Stomach (tissue), 9 donors: ENCODE results near the gene SAXO1. TPM values are rescaled to one million over a fixed set of nuclear protein-coding genes. Genes with fewer than 3 reads are reported as not detected.

ENCODE experiments used
- DNase-seq, 2 donors: peaks; one replicate each; pipeline versions ENCODE4 v3.0.0 to v3.0.0-alpha.2; 2013 to 2019
- H3K27ac ChIP-seq, 5 donors: fragments of 200-600 bp in 4 of 5; sonication (generic) in 4 of 5; one replicate each; pipeline ENCODE4 v1.5.1; 2013 to 2019; ENCODE audit warnings: mild to moderate bottlenecking in 1 of 5, moderate library complexity in 1 of 5
- H3K27me3 ChIP-seq, 3 donors: fragments of 200-600 bp; sonication (generic); one replicate each; pipeline ENCODE4 v1.5.1; 2017 to 2019; ENCODE audit warnings: mixed run types in 1 of 3
- H3K36me3 ChIP-seq, 4 donors: fragments of 200-600 bp; sonication (generic); 1 replicate in 3 of 4; 2 replicates in 1 of 4; pipeline ENCODE4 v1.5.1; 2016 to 2019
- H3K4me1 ChIP-seq, 4 donors: fragments of 200-600 bp; sonication (generic); one replicate each; pipeline ENCODE4 v1.5.1; 2016 to 2019
- H3K4me3 ChIP-seq, 4 donors: fragments of 200-600 bp; sonication (generic) in 3 of 4; one replicate each; pipeline ENCODE4 v1.5.1; 2016 to 2019; ENCODE audit warnings: mild to moderate bottlenecking in 1 of 4
- H3K9me3 ChIP-seq, 4 donors: fragments of 200-600 bp; sonication (generic); one replicate each; pipeline ENCODE4 v1.5.1; 2016 to 2019
- EP300 ChIP-seq: sonication (generic); formaldehyde crosslinking; IDR thresholded peaks from one replicate; pipeline ENCODE4 v1.6.1; 2017; ENCODE audit warnings: antibody characterized with exemption
- POLR2A ChIP-seq, 4 donors: fragments of 450-650 bp; IDR thresholded peaks; one replicate each; pipeline ENCODE4 v1.6.1; 2016; ENCODE audit warnings: antibody characterized with exemption in 4 of 4, control low read depth in 2 of 4, mild to moderate bottlenecking in 1 of 4, moderate library complexity in 1 of 4
- POLR2AphosphoS5 ChIP-seq, 3 donors: sonication (generic); formaldehyde crosslinking; IDR thresholded peaks; one replicate each; pipeline ENCODE4 v1.6.1; 2016; ENCODE audit warnings: antibody characterized with exemption in 3 of 3
- WGBS, 5 donors: extraction: QIAGEN DNeasy Blood & Tissue Kit in 3 of 5; methylation state at CpG; one replicate each; pipeline versions ENCODE4 v1.1.5 to v1.1.7; 2013 to 2018; 5-methylcytosine and 5-hydroxymethylcytosine counted together
- intact Hi-C: fragments of 100-400 bp; cut with DNase I; formaldehyde crosslinking; loops from one replicate; pipeline ENCODE4 v1.15.1; 2023; ENCODE audit warnings: low total_unique reads
- polyA plus RNA-seq, 3 donors: library from polyadenylated mRNA; stranded (reverse); fragments of 200-250 nt; gene quantifications; one replicate each; pipeline ENCODE4 v1.2.3, GENCODE V29; 2013
- total RNA-seq, 5 donors: library from RNA; depleted of rRNA; stranded (reverse); fragments of >200 nt; gene quantifications; one replicate each; pipeline versions ENCODE4 v1.1.0 to v1.2.3, GENCODE V29; 2014 to 2016
- TF ChIP-seq, protein P1 (sequence below), 7 experiments: fragments of 450-650 bp in 4 of 7; fragments of 200-600 bp in 3 of 7; sonication (generic) in 3 of 7; IDR thresholded peaks; one replicate each; pipeline ENCODE4 v1.5.1; 2016 to 2019; ENCODE audit warnings: antibody characterized with exemption in 7 of 7, control low read depth in 2 of 7, mild to moderate bottlenecking in 1 of 7
- donor health status: healthy with polysubstance abuse.
- donor health status: Bipolar disorder and iron deficiency.
- donor health status: healthy.

Gene SAXO1
- total and polyA plus RNA-seq, 8 donors = 0.03 to 4.7 (median 0.12) TPM; not detected in 4

DNA sequence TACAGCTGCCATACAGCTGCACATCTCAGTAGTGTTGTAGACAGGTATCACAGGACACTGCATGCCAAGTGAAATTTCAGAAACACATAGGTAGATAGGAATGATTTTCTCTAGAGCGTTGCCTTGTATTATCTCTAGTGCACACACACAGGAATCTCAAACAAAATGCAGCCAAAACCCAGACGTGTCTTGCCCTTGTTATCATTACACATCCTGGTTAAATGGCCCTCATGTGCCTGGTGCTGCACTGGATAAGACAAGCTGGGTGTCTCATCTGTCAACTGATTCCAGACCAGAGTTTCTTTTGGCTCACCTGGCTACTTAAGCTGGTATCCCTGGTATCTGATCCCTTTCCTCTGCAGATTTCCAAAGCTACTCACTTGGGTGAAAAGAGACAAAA, 59.7 kb downstream of the SAXO1 start:
- intact Hi-C loops = no loop called here

GRCh38 chr9:18972675-18973074, 60.3 kb downstream of the SAXO1 start:
- WGBS, 5 donors = 54 to 68% (median 67%) methylated on average over 5 of the region's 5 CpGs
- intact Hi-C loops = no loop called here
- no peaks in the 10 kb centered on the region for H3K27me3 ChIP-seq
- no peaks in the 10 kb centered on the region for H3K9me3 ChIP-seq
- DNase-seq = no peak
- no peak overlapping the region for H3K4me3 ChIP-seq
- no peaks in the 10 kb centered on the region for H3K36me3 ChIP-seq
- no peak overlapping the region for H3K27ac ChIP-seq
- peaks cover 4 to 48% (median 16%) of the 10 kb centered on the region in 4 donors for H3K4me1 ChIP-seq
- TF ChIP-seq POLR2AphosphoS5 (IDR thresholded peaks at IDR 0.05) (no peak), POLR2A (IDR thresholded peaks at IDR 0.05) (no peak), EP300 (no peak)
- TF ChIP-seq, protein P1, sequence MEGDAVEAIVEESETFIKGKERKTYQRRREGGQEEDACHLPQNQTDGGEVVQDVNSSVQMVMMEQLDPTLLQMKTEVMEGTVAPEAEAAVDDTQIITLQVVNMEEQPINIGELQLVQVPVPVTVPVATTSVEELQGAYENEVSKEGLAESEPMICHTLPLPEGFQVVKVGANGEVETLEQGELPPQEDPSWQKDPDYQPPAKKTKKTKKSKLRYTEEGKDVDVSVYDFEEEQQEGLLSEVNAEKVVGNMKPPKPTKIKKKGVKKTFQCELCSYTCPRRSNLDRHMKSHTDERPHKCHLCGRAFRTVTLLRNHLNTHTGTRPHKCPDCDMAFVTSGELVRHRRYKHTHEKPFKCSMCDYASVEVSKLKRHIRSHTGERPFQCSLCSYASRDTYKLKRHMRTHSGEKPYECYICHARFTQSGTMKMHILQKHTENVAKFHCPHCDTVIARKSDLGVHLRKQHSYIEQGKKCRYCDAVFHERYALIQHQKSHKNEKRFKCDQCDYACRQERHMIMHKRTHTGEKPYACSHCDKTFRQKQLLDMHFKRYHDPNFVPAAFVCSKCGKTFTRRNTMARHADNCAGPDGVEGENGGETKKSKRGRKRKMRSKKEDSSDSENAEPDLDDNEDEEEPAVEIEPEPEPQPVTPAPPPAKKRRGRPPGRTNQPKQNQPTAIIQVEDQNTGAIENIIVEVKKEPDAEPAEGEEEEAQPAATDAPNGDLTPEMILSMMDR (IDR thresholded peaks at IDR 0.05) = no peak

More for the DNA sequence above, 59.7 kb downstream of the SAXO1 start:
- Histone ChIP-seq H3K4me3 (no peak overlapping the region), H3K9me3 (no peaks in the 10 kb centered on the region), H3K27me3 (no peaks in the 10 kb centered on the region), H3K4me1 (peaks cover 4 to 48% (median 16%) of the 10 kb centered on the region in 4 donors), H3K36me3 (no peaks in the 10 kb centered on the region), H3K27ac (no peak overlapping the region)
- TF ChIP-seq POLR2A (IDR thresholded peaks at IDR 0.05) = no peak
- no peak for TF ChIP-seq EP300
- TF ChIP-seq POLR2AphosphoS5 (IDR thresholded peaks at IDR 0.05) = no peak
- whole genome bisulfite sequencing, 5 donors = 31 to 82% (median 42%) methylated on average over 2 of the region's 2 CpGs
- DNase-seq = no peak

DNA sequence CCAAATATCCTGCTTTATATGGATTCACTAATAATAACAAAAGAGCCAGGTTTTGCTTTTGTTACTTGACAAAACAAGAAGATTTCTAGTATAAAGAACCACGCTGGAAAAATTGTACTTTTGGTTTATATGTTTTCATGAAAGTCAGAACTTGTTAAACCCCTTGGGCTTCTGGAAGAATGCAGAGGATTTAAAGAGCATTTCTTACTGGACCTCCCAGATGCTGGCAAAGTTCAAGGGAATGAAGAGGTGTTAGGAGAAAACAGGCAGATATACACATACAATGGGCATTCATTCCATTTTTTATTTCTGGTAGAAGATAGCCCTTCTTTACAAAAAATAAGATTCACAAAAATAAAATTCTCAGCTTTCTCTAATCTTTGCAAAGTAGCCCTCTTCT, 61.1 kb downstream of the SAXO1 start:
- no peaks in the 10 kb centered on the region for H3K27me3 ChIP-seq
- no peak for DNase-seq
- H3K9me3 ChIP-seq = no peaks in the 10 kb centered on the region
- intact Hi-C loops = no loop called here
- H3K36me3 ChIP-seq = no peaks in the 10 kb centered on the region
- H3K4me1 ChIP-seq = peaks cover 4 to 41% (median 11%) of the 10 kb centered on the region in 4 donors
- 72 to 85% (median 80%) methylated on average over 1 of the region's 1 CpG for WGBS, 5 donors
- no peak for TF ChIP-seq POLR2A (IDR thresholded peaks at IDR 0.05)
- TF ChIP-seq, protein P1 (IDR thresholded peaks at IDR 0.05) = no peak
- H3K4me3 ChIP-seq = no peak overlapping the region
- H3K27ac ChIP-seq = no peak overlapping the region

GRCh38 chr9:18971404-18971803, 61.6 kb downstream of the SAXO1 start:
- Histone ChIP-seq H3K36me3 (no peaks in the 10 kb centered on the region), H3K27ac (no peak overlapping the region), H3K27me3 (no peaks in the 10 kb centered on the region), H3K4me3 (no peak overlapping the region), H3K4me1 (peaks cover 4 to 36% (median 8%) of the 10 kb centered on the region in 4 donors), H3K9me3 (no peaks in the 10 kb centered on the region)
- TF ChIP-seq EP300 (no peak), POLR2A (IDR thresholded peaks at IDR 0.05) (no peak), POLR2AphosphoS5 (IDR thresholded peaks at IDR 0.05) (no peak)
- TF ChIP-seq, protein P1 (IDR thresholded peaks at IDR 0.05) = no peak
- intact Hi-C loops = no loop called here
- peak in 1 of 2 donors; percentile 47 for DNase-seq
- 47 to 55% (median 53%) methylated on average over 2 of the region's 2 CpGs for WGBS, 5 donors

DNA sequence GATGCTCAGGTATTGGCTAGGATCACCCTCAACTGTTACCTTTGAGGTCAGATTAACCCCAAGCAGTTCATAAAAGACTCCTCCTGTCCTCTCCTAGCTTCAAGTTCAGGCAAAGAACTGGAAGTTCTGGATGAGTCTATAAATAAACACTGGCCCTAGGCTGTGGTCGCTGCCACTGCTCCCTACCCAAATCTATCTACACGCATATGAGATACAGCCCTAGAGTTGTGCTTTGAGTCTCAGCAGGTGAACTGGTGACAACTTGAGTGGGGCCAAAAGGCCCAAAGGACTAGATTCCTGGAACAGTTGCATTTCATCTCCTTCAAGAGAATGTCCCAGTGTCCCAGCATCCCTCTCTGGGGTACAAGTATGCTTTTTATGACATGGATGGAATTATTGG, 62.6 kb downstream of the SAXO1 start:
- H3K27me3 ChIP-seq = no peaks in the 10 kb centered on the region
- H3K36me3 ChIP-seq = no peaks in the 10 kb centered on the region
- intact Hi-C loops = no loop called here
- H3K27ac ChIP-seq = no peak overlapping the region
- H3K4me1 ChIP-seq = peaks cover 0 to 26% (median 3%) of the 10 kb centered on the region in 4 donors
- WGBS, 5 donors = 63 to 74% (median 66%) methylated on average over 2 of the region's 2 CpGs
- DNase-seq = no peak
- TF ChIP-seq EP300 = no peak
- TF ChIP-seq POLR2AphosphoS5 (IDR thresholded peaks at IDR 0.05) = no peak
- TF ChIP-seq, protein P1 (IDR thresholded peaks at IDR 0.05) = no peak
- TF ChIP-seq POLR2A (IDR thresholded peaks at IDR 0.05) = no peak
- no peaks in the 10 kb centered on the region for H3K9me3 ChIP-seq
- no peak overlapping the region for H3K4me3 ChIP-seq
